GM12878 (cell line): Measurements from ENCODE around the gene NGF. TPM values are rescaled to one million over a fixed set of nuclear protein-coding genes. Genes with fewer than 3 reads are reported as not detected.

Experiments used
- BHLHE40 ChIP-seq, 2 experiments: fragments of 450-650 bp in 1 of 2; IDR thresholded peaks; 2 replicates each; pipeline ENCODE4 v1.6.1; 2011 to 2017; ENCODE audit warnings: low read depth in 2 of 2, borderline replicate concordance in 1 of 2, improper control_type of control experiment in 1 of 2, low read length in 1 of 2, mild to moderate bottlenecking in 1 of 2
- CHD4 ChIP-seq: fragments of 200-600 bp; sonication (generic); IDR thresholded peaks from 2 replicates; pipeline ENCODE4 v1.6.1; 2016; ENCODE audit warnings: mild to moderate bottlenecking
- IRF4 ChIP-seq: IDR thresholded peaks from 2 replicates; pipeline ENCODE4 v1.6.1; 2011; ENCODE audit warnings: low read depth, low read length
- RAD21 ChIP-seq: IDR thresholded peaks from 2 replicates; pipeline ENCODE4 v1.6.1; 2011; ENCODE audit warnings: mild to moderate bottlenecking, low read depth, low read length, moderate library complexity; ENCODE audit not compliant: insufficient read depth
- RELA ChIP-seq: fragments of 450-650 bp; IDR thresholded peaks from 2 replicates; pipeline ENCODE4 v1.8.0; 2014; ENCODE audit warnings: borderline replicate concordance; ENCODE audit not compliant: partially characterized antibody
- TCF12 ChIP-seq: IDR thresholded peaks from 2 replicates; pipeline ENCODE4 v1.6.1; 2011; ENCODE audit warnings: low read depth, mild to moderate bottlenecking, low read length
- ZNF217 ChIP-seq: fragments of 450-650 bp; IDR thresholded peaks from 2 replicates; pipeline ENCODE4 v1.6.1; 2017; ENCODE audit warnings: antibody characterized with exemption, mild to moderate bottlenecking
- polyA plus RNA-seq, 11 experiments: library from polyadenylated mRNA; depleted of rRNA in 4 of 11; unstranded in 6 of 11; stranded (reverse) in 5 of 11; fragments of >200 nt; fragmentation: Nextera tagmentation in 4 of 11; fragmentation: Illumina TruSeq in 1 of 11; extraction: Ambion mirVana in 4 of 11; extraction: Trizol in 1 of 11; gene quantifications; 1 replicate in 1 of 11; 2 replicates in 10 of 11; pipeline versions ENCODE4 v1.2.1 to v1.2.3, GENCODE V29; 2011 to 2016; ENCODE audit warnings: inconsistent platforms in 2 of 11, missing spikeins in 2 of 11, low read depth in 1 of 11
- total RNA-seq, 4 experiments: library from RNA; depleted of rRNA in 3 of 4; stranded (reverse); fragments of >200 nt in 3 of 4; fragmentation: Illumina TruSeq in 1 of 4; extraction: Trizol in 1 of 4; gene quantifications; 2 replicates each; pipeline versions ENCODE4 v1.2.1 to v1.2.3, GENCODE V29; 2013 to 2021
- TF ChIP-seq, protein P1 (sequence below): IDR thresholded peaks from 2 replicates; pipeline ENCODE4 v1.6.1; 2011; ENCODE audit warnings: low read depth, mild to moderate bottlenecking, low read length, moderate library complexity, borderline replicate concordance; ENCODE audit errors: extremely low read depth
- TF ChIP-seq, protein P2 (sequence below): fragments of 450-650 bp; conservative IDR thresholded peaks from 2 replicates; pipeline ENCODE4 v1.6.1; 2017; ENCODE audit warnings: mild to moderate bottlenecking, moderate library complexity
- TF ChIP-seq, protein P3 (sequence below): fragments of 450-650 bp; formaldehyde crosslinking; IDR thresholded peaks from 2 replicates; pipeline ENCODE4 v1.5.0; 2022; ENCODE audit warnings: mild to moderate bottlenecking, missing genetic modification characterization

The NGF gene
- total and polyA plus RNA-seq, 10 of the 15 experiments (the other 5 are each of a cell fraction or from before 2014, with no cell fraction given), result not detected

GRCh38 chr1:115307661-115308060, 30.4 kb downstream of the NGF start (continued):
- no peak for TF ChIP-seq RELA
- no peak for TF ChIP-seq ZNF217
- TF ChIP-seq, protein P1, sequence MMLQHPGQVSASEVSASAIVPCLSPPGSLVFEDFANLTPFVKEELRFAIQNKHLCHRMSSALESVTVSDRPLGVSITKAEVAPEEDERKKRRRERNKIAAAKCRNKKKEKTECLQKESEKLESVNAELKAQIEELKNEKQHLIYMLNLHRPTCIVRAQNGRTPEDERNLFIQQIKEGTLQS, result no peak
- no peak for TF ChIP-seq CHD4
- TF ChIP-seq RAD21, result no peak
- no peak for TF ChIP-seq TCF12
- TF ChIP-seq, protein P2, sequence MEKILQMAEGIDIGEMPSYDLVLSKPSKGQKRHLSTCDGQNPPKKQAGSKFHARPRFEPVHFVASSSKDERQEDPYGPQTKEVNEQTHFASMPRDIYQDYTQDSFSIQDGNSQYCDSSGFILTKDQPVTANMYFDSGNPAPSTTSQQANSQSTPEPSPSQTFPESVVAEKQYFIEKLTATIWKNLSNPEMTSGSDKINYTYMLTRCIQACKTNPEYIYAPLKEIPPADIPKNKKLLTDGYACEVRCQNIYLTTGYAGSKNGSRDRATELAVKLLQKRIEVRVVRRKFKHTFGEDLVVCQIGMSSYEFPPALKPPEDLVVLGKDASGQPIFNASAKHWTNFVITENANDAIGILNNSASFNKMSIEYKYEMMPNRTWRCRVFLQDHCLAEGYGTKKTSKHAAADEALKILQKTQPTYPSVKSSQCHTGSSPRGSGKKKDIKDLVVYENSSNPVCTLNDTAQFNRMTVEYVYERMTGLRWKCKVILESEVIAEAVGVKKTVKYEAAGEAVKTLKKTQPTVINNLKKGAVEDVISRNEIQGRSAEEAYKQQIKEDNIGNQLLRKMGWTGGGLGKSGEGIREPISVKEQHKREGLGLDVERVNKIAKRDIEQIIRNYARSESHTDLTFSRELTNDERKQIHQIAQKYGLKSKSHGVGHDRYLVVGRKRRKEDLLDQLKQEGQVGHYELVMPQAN, result no peak
- TF ChIP-seq IRF4, result no peak
- TF ChIP-seq BHLHE40 (IDR thresholded peaks at IDR 0.05; ENCODE audit: borderline replicate concordance in 1 of 2, low read depth in 2 of 2, low read length in 1 of 2), result no peak
- TF ChIP-seq, protein P3, sequence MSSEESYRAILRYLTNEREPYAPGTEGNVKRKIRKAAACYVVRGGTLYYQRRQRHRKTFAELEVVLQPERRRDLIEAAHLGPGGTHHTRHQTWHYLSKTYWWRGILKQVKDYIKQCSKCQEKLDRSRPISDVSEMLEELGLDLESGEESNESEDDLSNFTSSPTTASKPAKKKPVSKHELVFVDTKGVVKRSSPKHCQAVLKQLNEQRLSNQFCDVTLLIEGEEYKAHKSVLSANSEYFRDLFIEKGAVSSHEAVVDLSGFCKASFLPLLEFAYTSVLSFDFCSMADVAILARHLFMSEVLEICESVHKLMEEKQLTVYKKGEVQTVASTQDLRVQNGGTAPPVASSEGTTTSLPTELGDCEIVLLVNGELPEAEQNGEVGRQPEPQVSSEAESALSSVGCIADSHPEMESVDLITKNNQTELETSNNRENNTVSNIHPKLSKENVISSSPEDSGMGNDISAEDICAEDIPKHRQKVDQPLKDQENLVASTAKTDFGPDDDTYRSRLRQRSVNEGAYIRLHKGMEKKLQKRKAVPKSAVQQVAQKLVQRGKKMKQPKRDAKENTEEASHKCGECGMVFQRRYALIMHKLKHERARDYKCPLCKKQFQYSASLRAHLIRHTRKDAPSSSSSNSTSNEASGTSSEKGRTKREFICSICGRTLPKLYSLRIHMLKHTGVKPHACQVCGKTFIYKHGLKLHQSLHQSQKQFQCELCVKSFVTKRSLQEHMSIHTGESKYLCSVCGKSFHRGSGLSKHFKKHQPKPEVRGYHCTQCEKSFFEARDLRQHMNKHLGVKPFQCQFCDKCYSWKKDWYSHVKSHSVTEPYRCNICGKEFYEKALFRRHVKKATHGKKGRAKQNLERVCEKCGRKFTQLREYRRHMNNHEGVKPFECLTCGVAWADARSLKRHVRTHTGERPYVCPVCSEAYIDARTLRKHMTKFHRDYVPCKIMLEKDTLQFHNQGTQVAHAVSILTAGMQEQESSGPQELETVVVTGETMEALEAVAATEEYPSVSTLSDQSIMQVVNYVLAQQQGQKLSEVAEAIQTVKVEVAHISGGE (CRISPR knock-in tag), result no peak
- TF ChIP-seq, all 136 proteins: peak for 0
